ENCODE measurements around the gene STXBP5L.
"Not testable (repeated sequence)": the region's sequence is repeated elsewhere in the genome, so short reads cannot be mapped to it uniquely, and the experiment has no call there.

STXBP5L gene

DNA sequence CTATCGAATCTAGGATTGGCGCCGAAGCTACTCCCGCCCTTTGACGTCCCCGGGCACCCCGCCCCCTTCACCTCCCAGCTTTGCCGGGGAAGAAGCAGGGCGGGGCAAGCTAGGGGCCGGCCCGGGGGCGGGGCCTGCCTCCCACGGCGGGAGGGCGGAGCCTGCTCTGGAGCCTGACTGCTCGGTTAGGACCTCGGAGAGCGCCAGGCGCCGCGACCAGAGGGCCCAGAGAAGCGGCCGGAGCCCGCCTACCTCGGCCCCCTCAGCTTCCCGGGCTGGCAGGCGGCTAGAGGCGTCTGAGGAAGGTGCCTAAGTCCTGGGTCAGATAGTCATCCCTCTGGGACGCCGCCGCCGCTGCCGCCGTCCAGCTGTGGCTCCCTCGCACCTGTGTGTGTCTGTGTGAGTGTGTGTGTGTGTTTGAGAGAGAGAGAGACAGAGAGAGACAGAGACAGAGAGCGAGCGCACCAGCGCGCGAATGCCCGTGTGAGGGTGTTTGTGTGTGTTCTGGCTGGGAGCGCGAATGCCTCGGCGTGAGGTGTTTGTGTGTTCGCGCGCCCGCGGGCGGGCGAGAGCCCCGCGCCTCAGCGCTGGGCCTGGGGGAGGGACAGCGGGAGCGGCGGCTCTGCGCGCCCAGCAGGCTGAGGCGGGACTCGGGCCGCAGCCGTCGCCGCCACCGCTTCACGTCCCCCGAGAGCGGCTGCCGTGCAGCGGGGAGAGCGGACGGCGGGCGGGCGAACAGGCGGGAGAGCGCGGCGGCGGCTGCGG is at the start of gene STXBP5L:
STXBP5L (plus strand) TSS at position 176 of the 765 bp plus-strand sequence. CDS start 1,374 bp downstream, outside the sequence.
- DNase-seq: peak; percentile 15

DNA sequence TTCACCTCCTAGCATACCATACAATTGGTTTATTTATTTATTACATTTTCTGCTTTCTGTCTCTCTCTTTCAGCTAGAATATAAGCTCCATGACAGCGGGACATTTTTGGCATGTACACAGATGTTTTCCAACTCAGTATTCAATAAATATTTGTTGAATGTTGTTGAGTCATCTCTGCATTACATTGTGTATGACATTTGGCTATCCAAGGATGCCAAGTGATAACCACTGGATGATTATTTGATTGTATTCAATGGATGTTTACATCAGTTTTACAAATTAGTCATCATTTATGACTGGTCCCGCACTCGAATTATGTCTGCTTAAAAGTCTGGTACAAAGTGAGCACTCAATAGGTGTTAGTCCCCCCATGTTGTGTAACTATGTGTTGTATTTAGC is 49.5 kb upstream of the STXBP5L start:
- DNase-seq: no peak

DNA sequence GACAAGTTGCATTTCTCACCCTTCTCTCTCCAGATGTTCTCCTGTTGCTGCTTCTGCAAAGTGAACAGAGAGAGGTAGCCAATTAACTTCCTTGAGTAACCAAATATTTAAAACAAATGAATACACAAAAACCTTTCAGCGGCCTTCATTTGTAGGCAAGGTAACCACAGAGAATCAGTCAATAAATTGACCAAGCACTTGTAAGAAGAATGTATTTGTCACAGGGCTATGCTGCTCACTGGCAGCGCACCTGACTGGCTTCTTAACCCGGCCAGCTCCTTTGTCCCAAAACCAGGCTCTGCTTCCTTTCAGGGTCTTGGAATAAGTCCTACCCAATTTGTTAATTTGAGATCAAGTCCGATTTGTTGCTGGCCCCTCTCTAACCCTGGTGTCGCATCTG is 43.5 kb upstream of the STXBP5L start:
- DNase-seq: no peak

DNA sequence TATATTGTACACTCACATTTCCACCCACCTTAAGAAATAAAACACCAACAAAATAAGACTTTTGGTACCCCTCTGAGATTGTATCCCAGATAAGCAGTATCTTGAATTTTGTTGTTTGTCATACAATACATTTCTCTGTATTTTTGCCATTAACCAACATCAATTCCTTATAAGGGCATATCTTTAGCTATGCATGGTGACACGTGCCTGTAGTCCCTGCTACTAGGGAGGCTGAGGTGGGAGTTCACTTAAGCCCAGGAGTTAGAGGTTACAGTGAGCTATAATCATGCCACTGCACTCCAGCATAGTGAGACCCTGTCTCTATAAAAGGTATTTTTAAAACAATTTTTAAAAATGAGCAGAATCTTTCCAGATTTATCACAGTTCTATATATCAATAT is 32.5 kb upstream of the STXBP5L start:
- DNase-seq: no peak

DNA sequence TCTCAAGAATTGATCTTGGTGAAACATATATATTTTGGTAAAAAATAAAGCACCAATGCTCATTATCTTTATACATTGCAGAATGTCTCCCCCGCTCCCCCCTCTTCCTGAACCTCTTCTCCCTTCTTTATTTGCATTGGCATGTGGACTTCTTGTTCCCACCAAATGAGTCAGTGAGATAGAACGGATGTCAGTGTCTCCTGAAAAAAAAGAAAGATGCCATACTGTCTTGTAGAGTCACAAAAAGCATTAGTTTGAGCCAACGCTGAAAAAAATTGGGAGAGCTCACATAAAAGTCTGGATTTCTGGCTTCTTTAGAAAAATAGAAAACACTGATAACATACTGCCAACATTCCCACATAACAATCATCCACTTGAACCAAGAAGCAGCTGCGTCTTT is 32.0 kb upstream of the STXBP5L start:
- no peak for DNase-seq

DNA sequence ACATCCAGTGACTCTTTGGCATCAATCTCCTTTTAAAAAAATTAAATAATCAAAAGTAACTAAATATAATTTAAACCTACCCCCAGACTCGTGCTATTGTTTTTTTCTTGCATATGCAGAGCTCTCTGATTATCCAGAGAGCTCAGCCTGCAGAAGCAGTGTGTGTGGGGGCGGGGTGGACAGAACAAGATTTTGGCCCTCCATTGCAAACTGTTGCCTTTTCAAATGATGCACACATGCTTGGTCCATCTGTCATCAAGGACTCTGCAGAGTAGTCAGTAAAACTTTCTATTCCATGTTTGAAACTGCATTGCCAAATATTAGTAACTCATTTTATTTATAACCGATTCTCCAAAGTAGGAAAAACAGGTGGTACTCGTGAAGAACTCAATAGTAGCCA is 28.6 kb upstream of the STXBP5L start:
- no peak for DNase-seq

DNA sequence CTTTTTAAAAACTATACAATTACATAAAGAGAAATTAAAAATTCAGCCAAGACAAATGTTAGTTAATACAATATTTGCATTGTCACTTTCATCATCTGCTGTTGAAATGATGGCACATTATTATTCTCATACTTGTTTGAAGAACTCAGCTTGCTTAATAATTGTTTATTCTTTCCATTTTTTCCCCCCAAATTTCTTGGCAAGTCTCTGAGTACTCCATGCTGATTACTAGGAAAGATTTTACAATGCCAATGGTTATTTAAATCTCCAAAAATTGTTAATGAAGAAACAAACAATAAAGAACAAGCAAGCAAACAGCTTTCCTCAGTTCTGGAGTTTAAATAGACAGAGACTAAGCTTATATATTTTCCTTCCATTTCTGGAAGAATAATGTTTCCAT is 15.1 kb upstream of the STXBP5L start:
- DNase-seq: no peak

DNA sequence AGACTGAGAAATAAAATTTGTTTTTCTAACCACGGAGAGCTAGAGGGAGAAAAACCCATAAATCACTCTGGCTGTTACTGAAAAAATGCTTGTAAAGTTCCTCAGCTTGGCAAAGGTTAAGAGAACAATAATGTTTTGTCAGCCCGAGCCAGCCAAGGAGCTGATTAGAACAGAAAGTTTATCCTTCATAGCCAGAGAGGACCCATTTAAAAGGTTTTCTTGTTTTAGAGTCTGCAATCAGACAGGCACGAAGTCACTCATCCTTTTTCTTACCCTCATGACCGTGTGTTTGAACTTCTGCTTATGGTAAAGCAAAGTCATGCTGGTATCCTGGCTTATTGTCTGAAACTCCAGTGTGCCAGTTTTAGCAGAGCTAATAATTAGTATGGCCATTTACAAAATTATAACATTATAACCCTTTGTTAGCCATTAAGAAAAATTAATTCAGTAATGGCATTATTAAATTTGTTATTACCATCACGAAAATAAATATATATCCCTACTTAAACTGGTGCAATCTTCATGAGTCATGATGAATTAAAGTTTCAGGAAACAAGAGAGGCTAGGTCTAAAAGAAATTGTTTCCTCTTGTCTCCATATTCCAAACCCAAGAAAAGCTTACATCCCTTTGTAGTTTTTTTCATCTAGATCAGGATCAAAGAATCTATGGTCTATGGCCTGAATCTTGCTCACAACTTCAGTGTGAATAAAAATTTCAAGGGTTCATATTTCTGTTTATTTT is 13.5 kb upstream of the STXBP5L start:
- no peak for DNase-seq

DNA sequence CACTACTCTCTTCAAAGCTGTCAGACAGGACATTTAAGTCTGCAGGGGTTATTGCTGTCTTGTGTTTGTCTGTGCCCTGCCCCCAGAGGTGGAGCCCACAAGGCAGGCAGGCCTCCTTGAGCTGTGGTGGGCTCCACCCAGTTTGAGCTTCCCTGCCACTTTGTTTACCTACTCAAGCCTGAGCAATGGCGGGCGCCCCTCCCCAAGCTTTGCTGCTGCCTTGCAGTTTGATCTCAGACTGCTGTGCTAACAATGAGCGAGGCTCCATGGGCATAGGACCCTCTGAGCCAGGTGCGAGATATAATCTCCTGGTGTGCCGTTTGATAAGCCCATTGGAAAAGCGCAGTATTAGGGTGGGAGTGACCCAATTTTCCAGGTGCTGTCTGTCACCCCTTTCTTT is 6.3 kb upstream of the STXBP5L start:
- not testable (repeated sequence) for DNase-seq

DNA sequence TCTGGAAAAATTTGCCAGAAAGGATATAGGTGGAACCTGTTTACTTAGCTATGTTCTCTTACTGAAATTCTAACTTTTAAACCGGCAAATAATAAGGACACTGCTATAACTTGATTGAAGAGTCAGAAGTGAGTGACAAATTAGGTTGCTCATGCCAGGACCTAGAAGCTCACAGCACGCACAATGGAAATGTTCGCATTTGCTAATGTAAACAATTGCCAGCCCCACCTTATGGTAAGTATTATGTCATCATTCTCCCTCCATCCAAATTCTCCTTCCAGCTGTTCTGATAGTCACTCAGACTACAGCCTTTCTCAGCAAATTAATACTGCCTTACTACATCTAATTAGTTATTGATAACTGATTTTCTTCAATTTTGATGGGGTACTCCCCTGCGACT is 4.8 kb upstream of the STXBP5L start:
- DNase-seq: no peak

DNA sequence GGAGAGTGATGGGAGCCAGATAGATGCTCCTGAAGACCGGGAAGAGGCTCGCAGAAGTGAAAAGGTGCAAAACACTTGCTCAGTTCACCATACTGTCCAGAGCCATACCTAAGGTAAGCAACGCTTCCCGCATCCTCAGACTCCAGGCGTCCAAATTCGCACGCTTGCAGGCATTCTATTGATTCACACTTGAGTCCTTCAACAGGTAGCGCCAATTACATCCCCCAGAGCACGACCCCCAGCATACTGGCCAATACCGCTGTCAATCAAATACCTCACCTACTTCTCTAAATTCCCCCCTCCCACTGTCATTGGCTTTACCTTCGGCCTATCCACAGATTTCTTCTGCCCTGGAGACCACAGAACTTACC is 361 bp upstream of the STXBP5L start:
- DNase-seq: no peak

DNA sequence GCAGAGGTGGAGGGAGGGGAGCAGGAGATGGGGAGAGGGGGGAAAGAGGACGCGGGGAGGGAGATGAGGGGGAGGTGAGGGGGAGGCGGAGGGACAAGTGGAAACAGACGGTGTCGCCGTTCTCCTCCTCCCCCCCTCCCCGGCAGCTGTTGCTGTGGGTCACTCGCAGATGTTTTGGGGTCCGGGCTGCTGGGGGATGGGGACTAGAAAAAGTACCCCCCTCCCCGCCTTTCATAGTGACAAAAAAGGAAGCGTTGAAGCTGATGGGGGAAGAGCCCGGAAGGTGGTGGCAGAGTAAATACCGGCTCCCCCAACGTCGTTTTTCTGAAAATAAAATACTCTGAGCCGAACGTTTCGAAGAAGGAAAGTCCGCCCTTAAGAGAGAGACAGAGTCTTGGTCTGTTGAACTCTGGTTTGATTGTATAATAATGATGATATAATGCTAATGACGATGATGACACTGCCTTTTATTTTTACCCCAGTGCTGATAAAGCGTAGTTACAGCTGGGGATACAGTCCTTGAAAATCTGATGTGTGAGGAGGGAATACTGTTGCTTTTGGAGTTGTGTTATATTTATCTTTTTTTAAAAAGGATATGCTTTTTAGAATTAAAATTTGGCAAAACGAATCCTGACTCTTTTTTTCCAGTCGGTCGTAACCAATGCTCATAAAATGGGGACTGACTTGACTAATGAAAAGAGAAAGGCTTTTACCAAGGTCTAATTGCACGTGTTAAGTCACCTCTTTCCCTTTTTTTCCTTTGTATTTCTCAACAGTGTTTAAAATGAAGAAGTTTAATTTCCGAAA is 993 bp downstream of the STXBP5L start:
- no peak for DNase-seq

DNA sequence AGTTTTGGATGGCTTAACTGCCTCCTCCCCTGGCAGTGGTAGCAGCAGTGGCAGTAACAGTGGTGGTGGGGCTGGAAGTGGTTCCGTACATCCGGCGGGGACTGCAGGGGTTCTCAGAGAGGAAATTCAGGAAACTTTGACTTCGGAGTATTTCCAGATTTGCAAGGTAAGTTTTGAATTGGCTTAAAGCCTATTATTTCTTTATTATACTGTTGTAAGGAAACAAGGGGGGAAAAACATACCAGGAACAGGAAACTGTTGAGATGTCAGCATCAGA is 1.5 kb downstream of the STXBP5L start:
- peak; percentile 2 for DNase-seq

DNA sequence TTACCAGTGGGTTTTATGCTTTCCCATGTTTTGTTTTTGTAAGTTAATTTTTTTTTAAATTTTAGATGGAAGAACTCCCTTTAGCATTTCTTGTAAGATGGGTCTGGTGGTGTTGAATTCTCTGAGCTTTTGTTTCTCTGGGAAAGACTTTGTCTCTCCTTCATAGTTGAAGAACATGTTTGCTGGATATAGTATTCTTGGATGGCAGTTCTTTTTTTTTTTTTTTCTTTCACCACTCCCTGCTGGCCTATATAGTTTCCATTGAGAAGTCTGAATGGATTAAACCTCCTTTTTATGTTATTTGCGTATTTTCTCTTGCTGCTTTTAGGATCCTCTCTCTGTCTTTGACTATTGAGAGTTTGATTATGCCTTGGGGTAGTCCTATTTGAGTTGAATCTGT is 18.1 kb downstream of the STXBP5L start:
- no peak for DNase-seq

DNA sequence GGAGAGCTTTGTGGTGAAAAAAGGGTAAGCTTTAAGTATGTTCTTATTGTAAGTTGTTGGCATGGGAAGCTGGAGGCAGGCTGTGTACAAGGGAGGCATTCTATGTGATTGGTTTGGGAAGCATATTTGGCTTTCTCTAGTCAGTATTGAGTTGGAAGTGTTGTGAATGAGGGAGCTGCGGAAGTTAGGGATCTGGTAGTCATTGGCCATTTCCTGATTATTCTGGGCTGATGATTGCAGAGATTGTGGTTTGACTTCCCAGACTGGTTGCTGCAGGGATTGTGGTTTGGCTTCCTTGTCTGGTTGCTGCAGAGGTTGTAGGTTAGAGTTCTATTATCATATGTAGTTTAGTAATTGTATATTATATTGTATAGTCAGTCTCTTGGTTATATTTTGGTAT is 21.0 kb downstream of the STXBP5L start:
- DNase-seq: no peak

DNA sequence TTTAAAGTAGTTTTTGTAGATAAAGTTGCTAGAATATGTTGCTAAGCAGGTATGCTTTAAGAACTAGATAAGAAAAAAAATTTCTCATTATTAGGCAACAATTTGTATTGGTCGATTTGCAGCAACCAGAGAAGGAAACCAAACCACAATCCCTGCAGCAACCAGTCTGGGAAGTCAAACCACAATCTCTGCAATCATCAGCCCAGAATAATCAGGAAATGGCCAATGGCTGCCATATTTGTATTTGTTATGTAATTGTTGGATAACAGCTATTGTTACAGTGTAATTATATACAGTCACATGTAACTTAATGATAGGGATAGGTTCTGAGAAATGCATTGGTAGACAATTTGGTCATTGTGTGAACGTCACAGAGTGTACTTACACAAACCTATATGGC is 23.6 kb downstream of the STXBP5L start:
- DNase-seq: no peak

DNA sequence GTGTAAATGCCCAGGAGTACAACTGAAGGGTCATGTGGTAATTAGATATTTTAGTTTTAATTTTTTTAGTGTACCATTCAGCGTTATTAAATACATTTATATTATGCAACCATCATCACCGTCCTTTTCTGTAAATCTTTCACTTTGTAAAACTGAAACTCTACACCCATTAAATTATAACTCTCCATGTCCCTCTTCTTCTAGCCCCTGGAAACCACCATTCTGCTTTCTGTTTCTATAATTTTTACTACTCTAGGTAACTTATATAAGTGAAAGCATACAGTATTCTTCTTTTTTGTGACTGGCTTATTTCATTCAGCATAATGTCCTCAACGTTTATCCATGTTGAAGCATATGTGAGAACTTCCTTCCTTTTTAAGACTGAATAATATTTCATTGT is 48.1 kb downstream of the STXBP5L start:
- no peak for DNase-seq

DNA sequence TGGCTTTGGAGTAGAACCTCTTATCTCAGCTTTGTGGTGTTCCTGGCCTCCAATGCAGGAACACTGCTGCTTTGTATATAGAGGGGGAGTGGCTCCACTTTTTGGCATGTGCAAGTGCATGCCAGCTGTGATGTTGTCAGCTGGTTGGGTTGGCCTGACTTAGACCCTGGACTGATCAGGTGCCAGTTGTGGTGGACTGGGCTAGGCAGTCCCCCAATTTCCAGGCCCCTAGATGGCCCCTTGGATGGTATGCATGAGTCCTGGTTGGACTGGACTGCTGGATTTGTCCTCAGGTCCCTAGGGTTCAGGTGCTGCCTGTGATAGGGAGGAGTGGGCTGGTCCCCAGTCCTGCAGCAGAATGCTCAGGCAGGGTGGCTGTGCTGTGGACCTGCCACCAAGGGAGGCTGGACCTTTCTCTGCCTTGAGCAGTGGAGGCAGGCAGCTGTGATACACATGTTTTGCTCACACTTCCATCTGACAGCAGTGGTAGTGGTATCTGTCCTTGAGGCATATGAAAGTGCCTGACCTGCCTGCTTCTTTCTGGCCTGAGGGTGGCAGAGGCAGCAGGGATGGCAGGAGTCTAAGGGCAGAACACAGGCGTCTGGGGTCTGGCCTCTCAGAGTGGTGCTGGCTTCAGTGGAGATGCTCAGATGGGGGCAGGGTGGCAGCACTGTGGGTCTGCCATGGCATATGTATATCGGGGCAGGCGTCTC is 74.8 kb downstream of the STXBP5L start:
- DNase-seq: no peak

DNA sequence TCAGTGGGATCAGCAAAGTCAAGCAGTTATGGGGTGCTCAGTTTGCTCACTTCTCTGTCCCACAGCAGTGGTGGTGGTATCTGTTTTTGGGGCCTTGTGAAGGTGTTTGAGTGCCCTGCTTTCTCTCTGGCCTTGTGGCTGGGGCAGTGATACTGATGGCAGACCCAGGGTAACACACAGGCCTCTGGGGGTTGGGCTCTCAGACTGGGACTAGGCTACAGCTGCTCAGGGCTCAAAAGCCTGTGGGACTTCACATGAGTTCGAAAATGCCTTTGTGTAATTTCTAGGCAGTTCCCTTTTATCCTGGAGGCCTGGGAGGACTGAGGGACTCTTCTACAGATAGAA is 75.3 kb downstream of the STXBP5L start:
- no peak for DNase-seq

DNA sequence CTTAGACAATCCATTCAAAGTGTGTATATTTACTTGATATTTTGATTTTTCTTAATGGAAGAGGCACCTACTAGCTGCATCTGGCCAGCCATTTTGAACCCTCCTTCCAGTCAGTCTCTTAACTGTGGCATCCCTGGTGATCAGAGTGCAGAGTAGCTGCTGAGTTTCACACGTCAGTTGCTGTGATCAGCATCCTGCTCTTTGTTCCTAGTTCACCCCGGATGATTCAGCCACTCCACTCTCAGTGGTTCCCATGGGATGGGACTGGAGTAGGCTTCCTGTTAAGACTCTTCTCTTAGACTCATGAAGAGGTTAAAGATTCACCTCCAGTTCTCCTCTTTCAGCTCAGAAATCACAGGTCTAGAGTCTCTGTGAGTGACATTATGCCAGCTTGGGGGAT is 75.8 kb downstream of the STXBP5L start:
- DNase-seq: no peak

DNA sequence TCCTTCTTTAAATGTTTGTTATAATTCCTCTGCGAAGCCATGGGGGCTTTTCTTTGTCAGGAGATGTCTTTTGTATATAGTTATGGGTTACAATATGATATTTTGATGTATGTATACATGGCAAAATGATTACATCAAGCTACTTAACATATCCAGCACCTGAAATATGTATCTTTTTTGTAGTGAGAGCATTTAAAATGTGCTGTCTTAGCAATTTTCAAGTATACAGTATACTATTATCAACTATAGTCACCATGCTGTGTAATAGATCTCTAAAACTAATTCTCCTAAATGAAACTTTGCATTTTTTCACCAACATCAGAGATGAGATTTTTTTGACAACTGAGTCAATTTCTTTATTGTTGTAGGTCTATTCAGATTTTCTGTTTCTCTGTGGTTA is 77.2 kb downstream of the STXBP5L start:
- no peak for DNase-seq

DNA sequence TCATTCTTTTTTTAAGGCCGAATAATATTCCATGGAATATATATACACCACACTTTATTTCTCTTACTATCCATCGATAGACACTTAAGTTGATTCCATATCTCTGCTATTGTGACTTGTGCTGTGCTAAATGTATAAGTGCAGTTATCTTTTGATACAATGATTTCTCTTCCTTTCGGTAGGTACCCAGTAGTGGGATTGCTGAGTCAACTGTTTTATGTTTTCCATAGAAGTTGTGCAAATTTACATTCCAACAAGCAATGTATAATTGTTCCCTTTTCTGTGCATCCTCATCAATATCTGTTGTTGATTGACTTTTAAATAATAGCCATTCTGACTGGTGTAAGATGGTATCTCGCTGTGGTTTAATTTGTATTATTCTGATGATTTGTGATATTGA is 81.0 kb downstream of the STXBP5L start:
- no peak for DNase-seq

DNA sequence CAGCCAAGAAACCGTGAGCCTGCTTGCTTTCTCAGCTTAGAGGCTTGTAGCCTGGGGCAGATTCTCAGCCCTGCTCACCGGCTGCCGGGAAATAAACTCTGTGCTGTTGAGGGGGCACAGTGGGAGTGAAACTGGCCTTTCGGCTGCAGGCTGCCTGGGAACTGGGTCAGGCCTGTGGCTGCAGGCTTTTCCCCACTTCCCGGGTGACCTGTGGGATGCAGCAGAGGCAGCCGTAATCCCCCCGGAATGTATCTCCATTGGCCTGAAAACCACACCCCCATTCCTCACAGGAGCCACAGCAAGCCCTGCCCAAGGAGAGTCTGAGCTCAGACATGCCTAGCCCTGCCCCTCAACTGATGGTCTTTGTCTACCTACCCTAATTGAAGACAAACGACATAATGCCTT is 110.9 kb downstream of the STXBP5L start:
- DNase-seq: no peak

DNA sequence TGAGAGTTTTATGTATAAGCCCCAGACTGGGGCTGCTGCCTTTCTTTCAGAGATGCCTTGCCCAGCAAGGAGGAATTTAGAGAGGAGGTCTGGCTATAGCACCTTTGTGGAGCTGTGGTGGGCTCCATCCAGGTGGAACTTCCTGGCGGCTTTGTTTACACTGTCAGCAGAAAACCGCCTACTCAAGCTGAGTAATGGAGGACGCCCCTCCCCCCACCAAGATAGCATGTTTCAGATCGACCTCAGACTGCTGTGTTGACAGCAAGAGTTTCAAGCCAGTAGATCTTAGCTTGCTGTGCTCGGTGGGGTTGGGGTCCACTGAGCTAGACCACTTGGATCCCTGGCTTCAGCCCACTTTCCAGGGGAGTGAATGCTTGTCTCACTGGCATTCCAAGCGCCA is 155.6 kb downstream of the STXBP5L start:
- DNase-seq: no peak

All from CD4-positive, alpha-beta T cell treated with Interleukin-17A for 4 hours (primary cell).